ENCODE results near the gene AEBP1. TPM values are rescaled to one million over a fixed set of nuclear protein-coding genes. Genes with fewer than 3 reads are reported as not detected.
"Not testable (repeated sequence)": the region's sequence is repeated elsewhere in the genome, so short reads cannot be mapped to it uniquely, and the experiment has no call there.

Gene AEBP1
- total RNA-seq, 1 donor from 2014 or later = 3.4 TPM

- no peak for DNase-seq
These were observed 13.8 kb downstream of the AEBP1 start for GRCh38 chr7:44117801-44118429.

DNA sequence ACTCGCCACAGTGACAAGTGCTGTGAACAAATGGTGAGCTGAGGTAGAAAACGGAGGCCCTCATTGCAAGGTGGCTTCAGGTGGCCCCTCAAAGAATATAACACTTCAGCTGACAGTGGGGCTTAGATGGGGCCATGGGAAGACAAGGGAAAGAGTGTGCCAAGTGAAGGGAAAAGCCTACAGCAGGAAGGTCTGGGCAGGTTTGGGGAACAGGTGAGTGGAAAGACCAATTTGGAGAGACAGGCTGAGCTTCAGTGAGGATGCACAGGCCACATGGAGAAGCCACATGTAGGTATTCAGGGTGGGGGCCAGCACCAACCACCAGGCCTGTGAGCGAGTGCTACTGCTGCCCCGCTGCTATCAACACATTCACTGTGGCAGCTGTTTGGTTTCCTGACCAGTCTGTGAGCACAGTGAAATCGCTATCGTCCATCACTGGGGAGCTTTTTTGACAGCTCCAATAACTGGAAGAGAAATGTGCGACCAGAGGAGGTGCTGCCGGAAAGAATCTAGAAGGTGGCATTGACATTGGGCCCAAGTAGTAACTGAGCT is 15.8 kb downstream of the AEBP1 start:
- DNase-seq = no peak

DNA sequence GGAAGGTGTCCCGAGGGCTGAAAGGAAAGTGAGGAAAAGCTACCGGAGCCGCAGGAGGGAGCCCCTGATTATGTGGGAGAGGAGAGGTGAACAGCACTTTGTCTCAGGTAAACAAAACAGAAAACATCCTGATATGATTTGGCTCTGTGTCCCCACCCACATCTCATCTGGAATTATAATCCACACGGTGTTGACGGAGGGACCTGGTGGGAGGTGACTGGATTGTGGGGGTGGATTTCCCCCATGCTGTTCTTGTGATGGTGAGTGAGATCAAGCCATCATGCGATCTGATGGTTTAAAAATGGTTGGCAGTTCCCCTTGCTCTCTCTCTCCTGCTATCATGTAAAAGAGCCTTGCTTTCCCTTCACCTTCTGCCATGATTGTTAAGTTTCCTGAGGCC is 16.2 kb downstream of the AEBP1 start:
- DNase-seq = no peak

- no peak for DNase-seq
These were observed 17.7 kb downstream of the AEBP1 start for GRCh38 chr7:44121761-44122420.

DNA sequence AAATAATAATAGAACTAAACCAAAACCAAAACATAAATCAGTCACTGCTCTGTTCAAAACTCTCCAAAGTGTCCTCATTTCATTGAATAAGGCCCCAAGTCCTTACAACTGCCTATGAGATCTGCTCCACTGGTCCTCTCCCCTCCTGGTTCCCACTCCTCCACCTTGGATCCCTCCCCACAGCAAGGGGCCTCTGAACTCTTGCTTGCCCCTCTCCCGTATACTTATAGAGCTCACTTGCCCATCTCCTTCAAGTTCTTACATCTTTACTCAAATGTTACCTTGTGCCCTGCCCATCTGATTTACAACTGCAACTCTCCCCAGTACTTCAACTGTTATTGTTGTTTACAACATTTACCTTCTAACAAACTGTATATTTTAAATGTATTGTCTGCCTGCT is 18.4 kb downstream of the AEBP1 start:
- DNase-seq = no peak

- peak; percentile 98 for DNase-seq
These were observed 19.3 kb downstream of the AEBP1 start, which contains the start of gene POLD2 for GRCh38 chr7:44123190-44124003. Gene POLD2 (minus strand): TSS chr7:44123548. CDS start chr7:44122053, 1,495 bp downstream.

DNA sequence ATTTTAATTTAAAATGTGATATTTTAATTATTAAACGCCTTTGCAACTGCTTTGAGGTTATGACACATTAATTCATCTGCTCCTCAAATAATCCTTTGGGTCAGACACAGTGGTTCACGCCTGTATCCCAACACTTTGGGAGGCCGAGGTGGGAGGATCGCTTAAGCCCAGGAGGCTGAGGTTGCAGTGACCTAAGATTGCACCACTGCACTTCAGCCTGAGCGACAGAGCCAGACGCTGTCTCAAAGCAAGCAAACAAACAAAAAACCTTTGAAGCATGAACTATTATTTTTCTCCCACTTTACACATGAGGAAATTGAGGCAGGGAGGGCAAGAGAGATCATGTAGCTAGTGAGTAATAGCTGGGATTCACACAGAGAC is 20.7 kb downstream of the AEBP1 start:
- no peak for DNase-seq

GRCh38 chr7:44126574-44126973 is 22.4 kb downstream of the AEBP1 start:
- not testable (repeated sequence) for DNase-seq

DNA sequence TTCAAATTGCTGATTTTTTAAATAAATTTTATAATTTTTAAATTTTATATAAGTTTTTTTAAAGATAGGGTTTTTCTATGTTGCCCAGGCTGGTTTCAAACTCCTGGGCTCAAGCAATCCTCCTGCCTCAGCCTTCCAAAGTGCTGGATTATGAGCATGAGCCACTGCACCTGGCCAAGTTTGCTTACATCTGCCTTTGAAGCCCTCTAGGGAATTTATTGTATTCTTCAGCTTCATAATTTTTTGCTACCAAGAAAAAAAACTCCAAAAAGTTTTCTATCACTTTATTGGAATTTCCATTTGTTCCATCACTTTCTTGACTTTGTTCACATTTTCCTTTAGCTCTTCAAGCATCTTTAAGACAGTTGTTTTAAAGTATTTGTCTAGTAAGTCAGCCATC is 23.0 kb downstream of the AEBP1 start:
- no peak for DNase-seq

- no peak for DNase-seq
These were observed 24.8 kb downstream of the AEBP1 start for GRCh38 chr7:44128721-44129582.

DNA sequence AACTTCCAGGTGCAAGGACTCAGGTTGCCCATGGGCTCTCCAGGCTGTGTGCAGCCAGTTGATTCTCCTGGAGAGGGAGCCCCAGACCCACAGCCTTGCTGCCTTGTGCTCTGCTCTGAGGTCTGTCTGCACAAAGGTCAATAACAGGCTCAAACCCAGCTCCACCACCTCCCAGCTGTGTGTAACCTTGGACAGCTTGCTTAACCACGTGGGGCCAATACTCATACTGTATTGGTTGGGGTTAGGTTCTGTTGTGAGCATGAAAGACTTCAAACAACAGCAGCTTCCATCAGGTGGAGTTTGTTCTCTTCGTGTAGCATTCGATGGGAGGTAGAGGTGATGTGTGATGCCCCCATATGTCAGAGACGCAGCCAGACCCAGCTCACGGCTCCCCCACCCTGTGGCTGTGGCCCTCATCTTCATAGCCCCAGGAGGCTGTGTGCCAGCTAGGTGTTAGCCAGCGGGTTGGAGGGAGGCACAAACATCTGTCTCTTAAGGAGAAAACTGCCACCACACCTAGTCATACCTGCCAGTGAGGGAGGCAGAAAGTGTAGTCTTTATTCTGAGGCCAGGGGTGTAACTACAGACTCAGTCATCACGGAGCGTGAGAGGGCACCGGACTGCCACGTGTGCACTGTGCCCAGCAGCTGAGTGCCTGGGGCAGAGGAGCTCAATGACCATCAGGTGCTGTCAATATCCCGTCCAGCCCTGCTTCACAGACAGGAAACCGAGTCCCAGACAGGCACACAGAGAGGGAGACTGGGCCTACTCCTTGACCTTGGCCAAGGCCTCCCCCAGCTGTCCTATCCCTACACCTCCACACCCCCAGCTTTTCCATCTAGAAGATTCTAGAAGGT is 27.3 kb downstream of the AEBP1 start:
- no peak for DNase-seq

DNA sequence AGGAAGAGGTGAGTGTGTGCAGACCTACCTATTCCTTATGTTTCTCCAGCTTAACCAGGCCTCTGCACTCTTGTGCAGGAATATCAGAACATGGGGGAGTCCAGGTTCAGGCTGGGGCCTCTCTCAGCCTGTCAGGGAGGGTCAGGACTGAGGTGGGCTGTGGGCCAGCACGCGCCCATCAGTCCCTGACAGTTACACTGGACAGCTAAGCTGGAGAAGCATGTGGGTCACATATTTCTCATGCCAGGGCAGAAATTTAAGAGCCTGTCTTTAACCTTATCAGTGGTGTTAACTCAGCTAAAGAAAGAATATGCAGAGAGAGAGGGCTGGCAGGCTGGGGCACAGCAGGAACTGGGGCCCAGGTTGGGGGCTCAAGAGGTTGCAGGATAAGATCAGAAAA is 27.9 kb downstream of the AEBP1 start:
- no peak for DNase-seq

GRCh38 chr7:44133295-44133694 is 29.1 kb downstream of the AEBP1 start:
- no peak for DNase-seq

DNA sequence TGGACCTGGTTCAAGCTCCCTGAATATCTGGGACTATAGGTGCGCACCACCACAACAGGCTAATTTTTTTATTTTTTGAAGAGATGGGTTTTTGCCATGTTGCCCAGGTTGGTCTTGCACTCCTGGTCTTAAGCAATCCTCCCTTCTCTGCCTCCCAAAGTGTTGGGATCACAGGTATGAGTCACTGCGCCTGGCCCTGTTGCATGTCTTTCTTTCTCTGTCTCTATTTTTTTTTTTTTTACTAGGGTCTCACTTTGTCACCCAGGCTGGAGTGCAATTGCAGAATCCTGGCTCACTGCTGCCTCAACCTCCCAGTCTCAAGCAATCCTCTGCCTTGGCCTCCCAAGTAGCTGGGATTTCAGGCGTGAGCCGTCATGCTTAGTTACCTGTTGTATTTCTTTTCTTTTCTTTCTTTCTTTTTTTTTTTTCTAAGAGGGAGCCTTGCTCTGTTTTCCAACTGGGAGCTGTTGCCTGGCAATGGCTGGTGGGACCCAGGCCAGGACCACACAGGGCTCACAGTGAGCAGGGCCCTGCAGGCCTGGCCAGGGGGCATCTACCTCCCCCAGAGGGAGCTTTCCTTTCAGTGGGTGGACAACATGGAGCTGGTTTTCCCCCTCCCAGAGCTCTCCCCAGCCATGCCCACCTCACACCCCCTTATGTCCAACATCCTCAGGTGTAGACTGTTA is 30.9 kb downstream of the AEBP1 start:
- DNase-seq = no peak

DNA sequence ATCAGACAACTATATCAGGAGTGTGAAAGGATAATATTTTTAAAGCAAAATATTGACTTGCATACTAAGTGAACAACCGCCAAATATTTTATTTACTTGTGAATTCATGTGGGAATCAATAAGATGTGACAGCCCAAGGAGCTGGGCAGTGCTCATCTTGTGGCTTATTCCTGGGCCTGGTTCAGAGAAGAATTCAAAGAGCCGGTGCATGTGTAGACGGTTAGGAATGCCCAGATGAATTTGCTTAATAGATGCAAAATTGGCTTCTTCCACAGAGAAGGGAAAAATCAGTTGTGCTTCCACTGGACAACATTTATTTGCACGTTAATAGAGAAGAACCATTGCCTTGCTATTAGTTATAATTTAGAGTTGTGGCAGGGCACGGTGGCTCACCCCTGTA is 32.6 kb downstream of the AEBP1 start:
- DNase-seq = no peak

DNA sequence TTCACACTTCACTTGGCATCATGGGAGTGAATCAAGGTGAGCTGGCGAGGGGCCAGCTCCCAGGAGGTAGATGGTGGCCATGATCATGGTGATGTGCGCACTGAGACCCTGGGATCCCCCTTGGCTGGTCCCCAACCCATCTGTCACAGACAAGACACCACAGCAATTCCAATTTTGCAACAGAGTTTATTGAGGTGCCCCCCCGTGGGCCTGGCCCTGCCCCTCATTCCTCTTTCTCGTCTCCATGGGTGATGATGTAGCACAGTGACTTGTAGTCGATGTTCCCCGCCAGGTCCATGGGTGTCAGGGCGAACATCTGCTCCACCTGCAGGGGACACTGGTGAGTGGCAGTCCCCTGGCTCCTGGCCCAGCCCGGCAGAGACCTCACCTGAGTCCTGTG is 34.6 kb downstream of the AEBP1 start:
- DNase-seq = no peak

GRCh38 chr7:44139311-44140010 is 35.3 kb downstream of the AEBP1 start:
- no peak for DNase-seq

GRCh38 chr7:44140341-44140740 is 36.2 kb downstream of the AEBP1 start:
- no peak for DNase-seq

- DNase-seq = no peak
These were observed 37.2 kb downstream of the AEBP1 start, which contains the start of gene MYL7 for GRCh38 chr7:44141221-44141850. Gene MYL7 (minus strand): TSS chr7:44141332. CDS start chr7:44141305, 27 bp downstream.

All from occipital lobe (tissue), 2 donors.